ENCODE results near the gene CAMKK2. TPM values are rescaled to one million over a fixed set of nuclear protein-coding genes. Genes with fewer than 3 reads are reported as not detected.
A peak's percentile ranks its signal among the peaks of the same experiment; 100 is the strongest.

The CAMKK2 gene
- total and polyA plus RNA-seq, 2 of the 13 experiments (the other 11 are each of a cell fraction or from before 2014, with no cell fraction given), result 18.8 to 20.0 TPM

DNA sequence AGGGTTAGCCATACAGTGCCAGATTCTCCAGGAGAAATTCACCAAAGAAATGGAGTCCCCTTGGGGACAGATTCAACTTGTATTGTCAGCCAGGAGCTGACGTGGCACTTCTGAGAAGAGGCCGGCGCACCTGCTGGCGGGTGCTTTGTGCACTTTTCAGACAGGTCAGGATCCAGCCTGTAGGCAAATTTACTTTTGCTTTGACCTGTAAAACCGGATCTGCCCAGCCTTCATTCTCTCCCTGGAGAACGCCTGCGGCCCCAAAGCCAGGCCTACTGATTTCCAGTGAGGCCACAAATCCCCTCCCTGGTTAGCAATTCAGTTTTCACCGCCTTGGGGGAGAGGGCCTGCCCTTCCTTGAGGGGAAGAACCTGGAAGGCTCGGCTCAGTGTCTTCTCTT lies 69.2 kb downstream of the CAMKK2 start (continued):
- TF ChIP-seq, protein P1, sequence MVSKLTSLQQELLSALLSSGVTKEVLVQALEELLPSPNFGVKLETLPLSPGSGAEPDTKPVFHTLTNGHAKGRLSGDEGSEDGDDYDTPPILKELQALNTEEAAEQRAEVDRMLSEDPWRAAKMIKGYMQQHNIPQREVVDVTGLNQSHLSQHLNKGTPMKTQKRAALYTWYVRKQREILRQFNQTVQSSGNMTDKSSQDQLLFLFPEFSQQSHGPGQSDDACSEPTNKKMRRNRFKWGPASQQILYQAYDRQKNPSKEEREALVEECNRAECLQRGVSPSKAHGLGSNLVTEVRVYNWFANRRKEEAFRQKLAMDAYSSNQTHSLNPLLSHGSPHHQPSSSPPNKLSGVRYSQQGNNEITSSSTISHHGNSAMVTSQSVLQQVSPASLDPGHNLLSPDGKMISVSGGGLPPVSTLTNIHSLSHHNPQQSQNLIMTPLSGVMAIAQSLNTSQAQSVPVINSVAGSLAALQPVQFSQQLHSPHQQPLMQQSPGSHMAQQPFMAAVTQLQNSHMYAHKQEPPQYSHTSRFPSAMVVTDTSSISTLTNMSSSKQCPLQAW (CRISPR knock-in tag; IDR thresholded peaks at IDR 0.05), result peak; percentile 60
- TF ChIP-seq, protein P2, sequence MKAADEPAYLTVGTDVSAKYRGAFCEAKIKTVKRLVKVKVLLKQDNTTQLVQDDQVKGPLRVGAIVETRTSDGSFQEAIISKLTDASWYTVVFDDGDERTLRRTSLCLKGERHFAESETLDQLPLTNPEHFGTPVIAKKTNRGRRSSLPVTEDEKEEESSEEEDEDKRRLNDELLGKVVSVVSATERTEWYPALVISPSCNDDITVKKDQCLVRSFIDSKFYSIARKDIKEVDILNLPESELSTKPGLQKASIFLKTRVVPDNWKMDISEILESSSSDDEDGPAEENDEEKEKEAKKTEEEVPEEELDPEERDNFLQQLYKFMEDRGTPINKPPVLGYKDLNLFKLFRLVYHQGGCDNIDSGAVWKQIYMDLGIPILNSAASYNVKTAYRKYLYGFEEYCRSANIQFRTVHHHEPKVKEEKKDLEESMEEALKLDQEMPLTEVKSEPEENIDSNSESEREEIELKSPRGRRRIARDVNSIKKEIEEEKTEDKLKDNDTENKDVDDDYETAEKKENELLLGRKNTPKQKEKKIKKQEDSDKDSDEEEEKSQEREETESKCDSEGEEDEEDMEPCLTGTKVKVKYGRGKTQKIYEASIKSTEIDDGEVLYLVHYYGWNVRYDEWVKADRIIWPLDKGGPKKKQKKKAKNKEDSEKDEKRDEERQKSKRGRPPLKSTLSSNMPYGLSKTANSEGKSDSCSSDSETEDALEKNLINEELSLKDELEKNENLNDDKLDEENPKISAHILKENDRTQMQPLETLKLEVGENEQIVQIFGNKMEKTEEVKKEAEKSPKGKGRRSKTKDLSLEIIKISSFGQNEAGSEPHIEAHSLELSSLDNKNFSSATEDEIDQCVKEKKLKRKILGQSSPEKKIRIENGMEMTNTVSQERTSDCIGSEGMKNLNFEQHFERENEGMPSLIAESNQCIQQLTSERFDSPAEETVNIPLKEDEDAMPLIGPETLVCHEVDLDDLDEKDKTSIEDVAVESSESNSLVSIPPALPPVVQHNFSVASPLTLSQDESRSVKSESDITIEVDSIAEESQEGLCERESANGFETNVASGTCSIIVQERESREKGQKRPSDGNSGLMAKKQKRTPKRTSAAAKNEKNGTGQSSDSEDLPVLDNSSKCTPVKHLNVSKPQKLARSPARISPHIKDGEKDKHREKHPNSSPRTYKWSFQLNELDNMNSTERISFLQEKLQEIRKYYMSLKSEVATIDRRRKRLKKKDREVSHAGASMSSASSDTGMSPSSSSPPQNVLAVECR (CRISPR knock-in tag; IDR thresholded peaks at IDR 0.05; ENCODE audit: borderline replicate concordance), result peak; percentile 16; the same call in 1 of the 2 replicates
- TF ChIP-seq FOXO1 (CRISPR knock-in tag; IDR thresholded peaks at IDR 0.05) (peak; percentile 23; the same call in 1 of the 2 replicates), SYNCRIP (IDR thresholded peaks at IDR 0.05; ENCODE audit: insufficient read depth, low read depth, low read length) (no peak), DMAP1 (CRISPR knock-in tag; IDR thresholded peaks at IDR 0.05) (peak; percentile 47; the same call in 1 of the 2 replicates), NR2F2 (IDR thresholded peaks at IDR 0.05; ENCODE audit: borderline replicate concordance, low read depth) (peak; percentile 44; the same call in 1 of the 2 replicates), PITX1 (CRISPR knock-in tag; IDR thresholded peaks at IDR 0.05) (peak; percentile 51; the same call in 1 of the 2 replicates), TBX2 (CRISPR knock-in tag; IDR thresholded peaks at IDR 0.05; ENCODE audit: borderline replicate concordance) (peak; percentile 27; the same call in 1 of the 2 replicates), RARA (CRISPR knock-in tag; IDR thresholded peaks at IDR 0.05) (peak; percentile 36; the same call in 1 of the 2 replicates), AGO2 (optimal IDR thresholded peaks at IDR 0.05; ENCODE audit: low read depth, low read length) (no peak), ETV5 (CRISPR knock-in tag; IDR thresholded peaks at IDR 0.05; ENCODE audit: borderline replicate concordance) (peak; percentile 74; the same call in 1 of the 2 replicates), CREM (IDR thresholded peaks at IDR 0.05) (0 out of 2 replicates have a peak, but pooled peaks have one; percentile 29), CREM (CRISPR knock-in tag; IDR thresholded peaks at IDR 0.05) (no peak), ZSCAN29 (CRISPR knock-in tag; conservative IDR thresholded peaks at IDR 0.05) (0 out of 2 replicates have a peak, but pooled peaks have one; percentile 55), ZFX (CRISPR knock-in tag; IDR thresholded peaks at IDR 0.05; ENCODE audit: low read depth) (peak; percentile 75), PAX8 (CRISPR knock-in tag; IDR thresholded peaks at IDR 0.05; ENCODE audit: borderline replicate concordance) (no peak), HDAC2 (CRISPR knock-in tag; IDR thresholded peaks at IDR 0.05) (0 out of 2 replicates have a peak, but pooled peaks have one; percentile 36), TCF7 (IDR thresholded peaks at IDR 0.05; ENCODE audit: low read depth) (peak; percentile 14; the same call in 1 of the 2 replicates), SALL1 (CRISPR knock-in tag; IDR thresholded peaks at IDR 0.05) (peak; percentile 26; the same call in 1 of the 2 replicates), ZKSCAN5 (CRISPR knock-in tag; IDR thresholded peaks at IDR 0.05) (no peak), JDP2 (CRISPR knock-in tag; IDR thresholded peaks at IDR 0.05; ENCODE audit: borderline replicate concordance) (no peak)
- TF ChIP-seq, protein P3, sequence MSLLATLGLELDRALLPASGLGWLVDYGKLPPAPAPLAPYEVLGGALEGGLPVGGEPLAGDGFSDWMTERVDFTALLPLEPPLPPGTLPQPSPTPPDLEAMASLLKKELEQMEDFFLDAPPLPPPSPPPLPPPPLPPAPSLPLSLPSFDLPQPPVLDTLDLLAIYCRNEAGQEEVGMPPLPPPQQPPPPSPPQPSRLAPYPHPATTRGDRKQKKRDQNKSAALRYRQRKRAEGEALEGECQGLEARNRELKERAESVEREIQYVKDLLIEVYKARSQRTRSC (CRISPR knock-in tag; IDR thresholded peaks at IDR 0.05; ENCODE audit: low read depth), result no peak
- TF ChIP-seq, protein P4, sequence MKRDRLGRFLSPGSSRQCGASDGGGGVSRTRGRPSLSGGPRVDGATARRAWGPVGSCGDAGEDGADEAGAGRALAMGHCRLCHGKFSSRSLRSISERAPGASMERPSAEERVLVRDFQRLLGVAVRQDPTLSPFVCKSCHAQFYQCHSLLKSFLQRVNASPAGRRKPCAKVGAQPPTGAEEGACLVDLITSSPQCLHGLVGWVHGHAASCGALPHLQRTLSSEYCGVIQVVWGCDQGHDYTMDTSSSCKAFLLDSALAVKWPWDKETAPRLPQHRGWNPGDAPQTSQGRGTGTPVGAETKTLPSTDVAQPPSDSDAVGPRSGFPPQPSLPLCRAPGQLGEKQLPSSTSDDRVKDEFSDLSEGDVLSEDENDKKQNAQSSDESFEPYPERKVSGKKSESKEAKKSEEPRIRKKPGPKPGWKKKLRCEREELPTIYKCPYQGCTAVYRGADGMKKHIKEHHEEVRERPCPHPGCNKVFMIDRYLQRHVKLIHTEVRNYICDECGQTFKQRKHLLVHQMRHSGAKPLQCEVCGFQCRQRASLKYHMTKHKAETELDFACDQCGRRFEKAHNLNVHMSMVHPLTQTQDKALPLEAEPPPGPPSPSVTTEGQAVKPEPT (CRISPR knock-in tag; IDR thresholded peaks at IDR 0.05; ENCODE audit: low read depth), result no peak
